ENCODE results near the gene TSPAN16. TPM values are rescaled to one million over a fixed set of nuclear protein-coding genes. Genes with fewer than 3 reads are reported as not detected.
A peak's percentile ranks its signal among the peaks of the same experiment; 100 is the strongest.

The TSPAN16 gene
- total and polyA plus RNA-seq, 2 donors from 2014 or later, result not detected

DNA sequence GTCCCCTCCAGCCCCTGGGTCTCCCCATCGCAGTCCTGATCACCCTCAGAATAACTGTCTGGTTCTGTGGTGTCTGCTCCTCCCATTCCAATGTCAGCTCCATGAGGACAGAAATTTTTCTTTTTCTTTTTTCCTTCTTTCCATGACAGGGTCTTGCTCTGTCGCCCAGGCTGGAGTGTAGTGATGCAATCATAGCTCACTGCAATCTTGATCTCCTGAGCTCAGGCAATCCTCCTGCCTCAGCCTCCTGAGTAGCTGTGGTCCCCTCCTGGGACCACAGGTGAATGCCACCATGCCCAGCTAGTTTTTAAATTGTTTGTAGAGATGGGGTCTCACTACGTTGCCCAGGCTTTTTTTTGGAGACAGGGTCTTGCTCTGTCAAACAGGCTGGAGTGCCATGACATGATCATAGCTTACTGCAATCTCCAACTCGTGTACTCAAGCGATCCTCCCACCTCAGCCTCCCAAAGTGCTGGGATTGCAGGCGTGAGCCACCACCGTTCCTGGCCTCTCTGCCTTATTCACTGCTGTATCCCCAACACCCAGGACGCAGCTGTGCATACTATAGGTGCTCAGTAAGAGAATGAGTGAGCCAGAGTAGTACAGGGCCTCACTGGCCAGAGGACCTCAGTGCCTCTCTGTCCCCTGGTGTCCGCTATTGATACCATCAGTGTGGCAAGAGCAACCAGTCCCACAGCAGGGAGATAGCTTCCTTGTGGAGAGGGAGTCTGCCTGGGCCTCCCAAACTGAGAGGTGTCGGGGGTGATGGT, 28.5 kb upstream of the TSPAN16 start:
- Histone ChIP-seq H3K4me3 (ENCODE audit: low read length in 3 of 3) (no peak overlapping the region), H3K36me3 (ENCODE audit: control insufficient read depth in 2 of 3, insufficient read depth in 3 of 3, low read length in 3 of 3) (no peaks in the 10 kb centered on the region), H3K9ac (ENCODE audit: low read length in 3 of 3) (no peak overlapping the region), H3K27me3 (ENCODE audit: control insufficient read depth, insufficient read depth, low read length) (no peaks in the 10 kb centered on the region), H3K27ac (ENCODE audit: low read depth in 2 of 2, low read length in 2 of 2) (no peak overlapping the region), H3K9me3 (ENCODE audit: control insufficient read depth in 2 of 3, insufficient read depth in 1 of 3, low read length in 3 of 3) (no peaks in the 10 kb centered on the region), H3K4me1 (ENCODE audit: control insufficient read depth in 2 of 3, insufficient read depth in 2 of 3, low read depth in 1 of 3, low read length in 3 of 3) (peaks cover 0 to 12% (median 2%) of the 10 kb centered on the region in 3 donors)
- DNase-seq (no peak), FAIRE-seq (no peak)
- TF ChIP-seq, protein P1, sequence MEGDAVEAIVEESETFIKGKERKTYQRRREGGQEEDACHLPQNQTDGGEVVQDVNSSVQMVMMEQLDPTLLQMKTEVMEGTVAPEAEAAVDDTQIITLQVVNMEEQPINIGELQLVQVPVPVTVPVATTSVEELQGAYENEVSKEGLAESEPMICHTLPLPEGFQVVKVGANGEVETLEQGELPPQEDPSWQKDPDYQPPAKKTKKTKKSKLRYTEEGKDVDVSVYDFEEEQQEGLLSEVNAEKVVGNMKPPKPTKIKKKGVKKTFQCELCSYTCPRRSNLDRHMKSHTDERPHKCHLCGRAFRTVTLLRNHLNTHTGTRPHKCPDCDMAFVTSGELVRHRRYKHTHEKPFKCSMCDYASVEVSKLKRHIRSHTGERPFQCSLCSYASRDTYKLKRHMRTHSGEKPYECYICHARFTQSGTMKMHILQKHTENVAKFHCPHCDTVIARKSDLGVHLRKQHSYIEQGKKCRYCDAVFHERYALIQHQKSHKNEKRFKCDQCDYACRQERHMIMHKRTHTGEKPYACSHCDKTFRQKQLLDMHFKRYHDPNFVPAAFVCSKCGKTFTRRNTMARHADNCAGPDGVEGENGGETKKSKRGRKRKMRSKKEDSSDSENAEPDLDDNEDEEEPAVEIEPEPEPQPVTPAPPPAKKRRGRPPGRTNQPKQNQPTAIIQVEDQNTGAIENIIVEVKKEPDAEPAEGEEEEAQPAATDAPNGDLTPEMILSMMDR (IDR thresholded peaks at IDR 0.05; ENCODE audit: borderline replicate concordance, extremely low read depth, insufficient read depth), result no peak
- intact Hi-C loops (cut with DNase I), result no loop called here

- DNase-seq (peak; percentile 72 to 94 (median 79)), FAIRE-seq (no peak)
- no peaks in the 10 kb centered on the region for H3K9me3 ChIP-seq (ENCODE audit: control insufficient read depth in 2 of 3, insufficient read depth in 1 of 3, low read length in 3 of 3)
- TF ChIP-seq, protein P1 (IDR thresholded peaks at IDR 0.05; ENCODE audit: borderline replicate concordance, extremely low read depth, insufficient read depth), result no peak
- no peak overlapping the region for H3K9ac ChIP-seq (ENCODE audit: low read length in 3 of 3)
- no peak overlapping the region for H3K4me3 ChIP-seq (ENCODE audit: low read length in 3 of 3)
- H3K4me1 ChIP-seq (ENCODE audit: control insufficient read depth in 2 of 3, insufficient read depth in 2 of 3, low read depth in 1 of 3, low read length in 3 of 3), result peaks cover 0 to 12% (median 2%) of the 10 kb centered on the region in 3 donors
- intact Hi-C loops (cut with DNase I), result no loop called here
- H3K36me3 ChIP-seq (ENCODE audit: control insufficient read depth in 2 of 3, insufficient read depth in 3 of 3, low read length in 3 of 3), result no peaks in the 10 kb centered on the region
- H3K27ac ChIP-seq (ENCODE audit: low read depth in 2 of 2, low read length in 2 of 2), result peak overlapping the region; percentile 29 to 63
- H3K27me3 ChIP-seq (ENCODE audit: control insufficient read depth, insufficient read depth, low read length), result no peaks in the 10 kb centered on the region
These were observed 27.1 kb upstream of the TSPAN16 start for GRCh38 chr19:11268783-11269267.

GRCh38 chr19:11269408-11269807, 26.6 kb upstream of the TSPAN16 start:
- TF ChIP-seq, protein P1 (IDR thresholded peaks at IDR 0.05; ENCODE audit: borderline replicate concordance, extremely low read depth, insufficient read depth), result no peak
- no peak overlapping the region for H3K9ac ChIP-seq (ENCODE audit: low read length in 3 of 3)
- H3K4me1 ChIP-seq (ENCODE audit: control insufficient read depth in 2 of 3, insufficient read depth in 2 of 3, low read depth in 1 of 3, low read length in 3 of 3), result peaks cover 0 to 9% (median 2%) of the 10 kb centered on the region in 3 donors
- no peak overlapping the region for H3K4me3 ChIP-seq (ENCODE audit: low read length in 3 of 3)
- no peaks in the 10 kb centered on the region for H3K27me3 ChIP-seq (ENCODE audit: control insufficient read depth, insufficient read depth, low read length)
- intact Hi-C loops (cut with DNase I), result no loop called here
- H3K9me3 ChIP-seq (ENCODE audit: control insufficient read depth in 2 of 3, insufficient read depth in 1 of 3, low read length in 3 of 3), result no peaks in the 10 kb centered on the region
- peak overlapping the region in 1 of 2 donors; percentile 84 for H3K27ac ChIP-seq (ENCODE audit: low read depth in 2 of 2, low read length in 2 of 2)
- FAIRE-seq (no peak), DNase-seq (peak in 2 of 5 donors; percentile 72 to 77)
- no peaks in the 10 kb centered on the region for H3K36me3 ChIP-seq (ENCODE audit: control insufficient read depth in 2 of 3, insufficient read depth in 3 of 3, low read length in 3 of 3)
